PC-9 (cell line): ENCODE measurements around the gene BTN1A1.

Source experiments
- EZH2 ChIP-seq: fragments of 200-600 bp; sonication (generic); IDR thresholded peaks from 2 replicates; pipeline ENCODE4 v1.8.0; 2017; ENCODE audit warnings: antibody characterized with exemption, low read depth
- TF ChIP-seq, protein P1 (sequence below): fragments of 200-600 bp; sonication (generic); conservative IDR thresholded peaks from 2 replicates; pipeline ENCODE4 v1.6.1; 2017; ENCODE audit warnings: mixed run types, antibody characterized with exemption, mild to moderate bottlenecking, moderate library complexity

GRCh38 chr6:26525838-26526237, 25.7 kb downstream of the BTN1A1 start:
- TF ChIP-seq, protein P1, sequence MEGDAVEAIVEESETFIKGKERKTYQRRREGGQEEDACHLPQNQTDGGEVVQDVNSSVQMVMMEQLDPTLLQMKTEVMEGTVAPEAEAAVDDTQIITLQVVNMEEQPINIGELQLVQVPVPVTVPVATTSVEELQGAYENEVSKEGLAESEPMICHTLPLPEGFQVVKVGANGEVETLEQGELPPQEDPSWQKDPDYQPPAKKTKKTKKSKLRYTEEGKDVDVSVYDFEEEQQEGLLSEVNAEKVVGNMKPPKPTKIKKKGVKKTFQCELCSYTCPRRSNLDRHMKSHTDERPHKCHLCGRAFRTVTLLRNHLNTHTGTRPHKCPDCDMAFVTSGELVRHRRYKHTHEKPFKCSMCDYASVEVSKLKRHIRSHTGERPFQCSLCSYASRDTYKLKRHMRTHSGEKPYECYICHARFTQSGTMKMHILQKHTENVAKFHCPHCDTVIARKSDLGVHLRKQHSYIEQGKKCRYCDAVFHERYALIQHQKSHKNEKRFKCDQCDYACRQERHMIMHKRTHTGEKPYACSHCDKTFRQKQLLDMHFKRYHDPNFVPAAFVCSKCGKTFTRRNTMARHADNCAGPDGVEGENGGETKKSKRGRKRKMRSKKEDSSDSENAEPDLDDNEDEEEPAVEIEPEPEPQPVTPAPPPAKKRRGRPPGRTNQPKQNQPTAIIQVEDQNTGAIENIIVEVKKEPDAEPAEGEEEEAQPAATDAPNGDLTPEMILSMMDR: no peak
- TF ChIP-seq EZH2: no peak
